Activated T-cell treated with anti-CD3 and anti-CD28 coated beads for 24 hours (primary cell): Measurements from ENCODE around the gene MVB12B.

Experiments
- DNase-seq: peaks from one replicate; pipeline ENCODE4 v3.0.0-alpha.2; 2020; ENCODE audit warnings: low read depth

MVB12B gene

DNA sequence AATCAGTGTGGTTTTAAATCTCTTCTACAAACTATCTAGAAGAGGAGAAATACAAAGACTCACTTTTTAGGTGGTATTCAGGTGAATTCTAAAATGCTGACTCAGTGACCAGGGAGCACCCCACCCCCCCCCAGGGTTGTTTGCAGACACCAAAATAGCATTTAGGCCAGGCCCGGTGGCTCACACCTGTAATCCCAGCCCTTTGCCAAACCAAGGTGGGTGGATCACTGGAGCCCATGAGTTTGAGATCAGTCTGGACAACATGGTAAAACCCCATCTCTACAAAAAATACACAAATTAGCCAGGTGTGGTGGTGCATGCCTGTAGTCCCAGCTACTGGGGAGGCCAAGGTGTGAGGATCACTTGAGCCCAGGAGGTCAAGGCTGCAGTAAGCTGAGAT lies 168.1 kb downstream of the MVB12B start:
- DNase-seq = no peak

GRCh38 chr9:126495411-126496180 lies 169.0 kb downstream of the MVB12B start:
- no peak for DNase-seq

- no peak for DNase-seq
These were observed 169.6 kb downstream of the MVB12B start for GRCh38 chr9:126496181-126496576.

- no peak for DNase-seq
These were observed 170.4 kb downstream of the MVB12B start for GRCh38 chr9:126496781-126497659.

GRCh38 chr9:126497660-126498275 lies 171.1 kb downstream of the MVB12B start:
- DNase-seq = no peak

DNA sequence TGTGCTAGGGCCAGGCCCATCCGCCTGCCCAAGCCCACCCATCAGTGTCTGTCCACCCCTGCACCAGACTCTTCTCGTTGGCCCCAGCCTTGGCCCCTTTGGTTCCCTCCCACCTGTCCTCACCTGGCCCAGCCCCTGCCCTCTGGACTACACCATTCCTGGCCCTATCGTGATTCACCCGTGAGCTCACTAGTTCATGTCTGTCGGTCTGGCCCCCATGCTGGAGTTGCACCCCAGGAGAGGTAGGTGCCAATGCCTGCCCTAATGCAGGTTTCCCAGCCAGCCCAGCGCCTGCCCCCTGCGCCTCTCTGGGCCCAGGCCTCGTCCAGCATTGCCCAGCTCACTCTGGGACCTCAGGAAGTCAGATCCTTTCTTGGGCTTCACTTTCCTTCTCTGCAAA lies 171.7 kb downstream of the MVB12B start:
- no peak for DNase-seq

DNA sequence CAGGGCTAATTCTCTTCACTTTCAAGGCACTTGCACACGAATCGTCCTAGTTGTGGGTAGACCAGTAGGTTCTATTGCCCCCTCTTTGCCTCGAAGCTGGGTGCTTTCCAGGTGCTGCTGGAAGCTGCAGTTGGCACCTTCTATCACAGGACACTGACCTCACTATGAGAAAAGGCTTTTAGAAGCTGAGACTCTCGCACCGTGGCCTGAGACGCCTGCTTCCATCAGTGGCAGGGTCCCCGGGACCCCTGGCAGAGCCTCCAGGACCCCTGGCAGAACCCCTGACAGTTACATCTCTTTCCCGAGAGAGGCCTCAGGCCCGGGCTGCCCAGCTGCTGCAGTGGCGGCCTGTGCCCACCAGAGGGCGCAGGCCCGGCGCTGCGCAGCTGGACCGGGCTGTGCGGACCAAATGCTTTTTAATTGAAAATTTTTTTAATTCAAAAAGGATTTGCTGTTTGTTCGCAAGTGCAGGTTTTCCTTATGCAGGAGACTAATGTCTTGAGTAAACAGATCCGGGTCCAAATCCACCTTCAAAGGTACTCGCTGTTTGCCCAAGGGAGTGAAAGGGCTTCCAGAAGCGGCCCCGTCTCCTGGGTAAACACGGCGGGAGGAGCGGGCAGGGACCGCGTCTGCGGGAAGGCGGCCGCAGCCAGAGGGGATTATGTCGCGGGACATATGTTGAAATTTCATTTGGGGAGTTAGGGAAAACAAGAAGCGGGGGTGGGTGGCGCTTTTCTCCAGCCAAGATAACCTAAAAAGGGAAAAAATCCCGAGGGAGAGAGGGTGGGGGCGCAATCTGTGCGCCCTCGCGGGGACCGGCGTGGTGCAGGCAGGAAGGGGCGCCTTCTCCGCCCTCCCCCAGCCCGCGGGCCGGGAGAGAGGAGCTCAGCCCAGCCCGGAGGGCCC lies 172.6 kb downstream of the MVB12B start:
- peak; percentile 28 for DNase-seq

DNA sequence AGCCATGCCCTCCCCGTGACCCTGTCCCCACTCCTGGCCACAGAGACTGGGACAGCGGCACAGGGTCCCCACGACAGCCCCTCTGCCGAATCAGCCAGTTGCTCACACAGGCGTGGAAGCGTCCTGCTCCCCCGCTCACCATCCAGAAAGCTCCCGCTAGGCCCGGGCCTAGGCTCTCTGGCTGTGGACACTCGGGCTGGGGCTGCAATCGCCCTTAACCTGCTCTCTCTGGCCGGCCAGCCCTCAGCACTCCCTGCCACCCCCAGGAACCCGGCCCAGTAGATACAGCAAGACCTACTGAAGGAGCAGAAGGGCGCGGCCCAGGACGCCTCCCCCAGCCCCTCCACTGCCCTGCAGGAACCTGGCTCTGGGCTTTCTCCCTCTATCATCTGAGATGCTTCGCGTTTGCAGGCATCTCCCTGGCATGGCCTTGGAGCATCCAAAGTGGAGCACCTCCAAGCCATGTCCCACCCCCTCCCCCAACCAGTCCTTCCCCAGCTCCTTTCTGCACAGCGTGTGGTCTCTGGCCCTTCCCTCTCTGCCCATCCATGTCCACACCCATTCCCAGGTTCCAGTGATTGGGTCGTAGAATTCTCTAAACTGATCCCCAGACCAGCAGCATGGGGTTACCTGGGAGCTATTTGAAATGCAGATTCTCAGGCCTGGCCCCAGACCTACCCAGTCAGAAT lies 173.4 kb downstream of the MVB12B start:
- no peak for DNase-seq

DNA sequence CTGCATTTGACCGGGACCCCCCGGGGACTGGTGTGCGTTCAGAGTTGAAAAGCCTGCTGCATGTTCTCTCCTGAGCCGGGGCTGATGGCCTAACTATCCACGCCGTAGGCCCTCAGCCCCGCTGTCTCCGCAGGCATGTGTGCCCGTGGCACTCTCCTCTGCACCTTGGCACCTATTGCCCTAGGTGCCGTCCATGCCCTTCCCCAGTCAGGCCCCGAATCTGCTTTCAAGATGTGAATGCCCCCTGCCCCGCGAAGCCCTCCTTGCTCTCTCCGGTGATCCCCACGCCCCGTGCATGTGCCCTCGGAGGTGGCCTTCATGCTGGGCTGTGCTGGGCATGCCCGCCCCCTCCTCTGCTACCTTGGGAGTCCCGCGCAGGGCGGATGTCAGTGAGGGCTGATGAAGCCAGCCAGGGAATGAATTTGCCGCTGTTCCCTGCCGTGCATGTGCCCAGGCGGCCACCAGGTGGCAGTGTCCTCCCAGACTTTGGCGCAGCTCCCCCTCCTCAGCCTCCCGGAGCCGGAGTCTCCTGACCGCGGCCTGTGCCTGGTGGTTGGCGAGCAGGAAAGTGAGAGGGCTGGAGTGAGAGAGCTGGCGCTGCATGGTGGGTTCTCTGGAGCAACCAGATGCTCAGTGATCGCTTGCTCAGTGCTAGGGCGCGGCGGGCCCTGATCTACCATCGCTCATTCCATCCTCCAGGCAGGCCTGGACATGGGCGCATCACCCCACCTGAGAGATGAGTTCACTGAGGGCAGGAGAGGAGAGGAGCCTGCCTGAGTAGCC lies 174.2 kb downstream of the MVB12B start:
- peak; percentile 53 for DNase-seq

DNA sequence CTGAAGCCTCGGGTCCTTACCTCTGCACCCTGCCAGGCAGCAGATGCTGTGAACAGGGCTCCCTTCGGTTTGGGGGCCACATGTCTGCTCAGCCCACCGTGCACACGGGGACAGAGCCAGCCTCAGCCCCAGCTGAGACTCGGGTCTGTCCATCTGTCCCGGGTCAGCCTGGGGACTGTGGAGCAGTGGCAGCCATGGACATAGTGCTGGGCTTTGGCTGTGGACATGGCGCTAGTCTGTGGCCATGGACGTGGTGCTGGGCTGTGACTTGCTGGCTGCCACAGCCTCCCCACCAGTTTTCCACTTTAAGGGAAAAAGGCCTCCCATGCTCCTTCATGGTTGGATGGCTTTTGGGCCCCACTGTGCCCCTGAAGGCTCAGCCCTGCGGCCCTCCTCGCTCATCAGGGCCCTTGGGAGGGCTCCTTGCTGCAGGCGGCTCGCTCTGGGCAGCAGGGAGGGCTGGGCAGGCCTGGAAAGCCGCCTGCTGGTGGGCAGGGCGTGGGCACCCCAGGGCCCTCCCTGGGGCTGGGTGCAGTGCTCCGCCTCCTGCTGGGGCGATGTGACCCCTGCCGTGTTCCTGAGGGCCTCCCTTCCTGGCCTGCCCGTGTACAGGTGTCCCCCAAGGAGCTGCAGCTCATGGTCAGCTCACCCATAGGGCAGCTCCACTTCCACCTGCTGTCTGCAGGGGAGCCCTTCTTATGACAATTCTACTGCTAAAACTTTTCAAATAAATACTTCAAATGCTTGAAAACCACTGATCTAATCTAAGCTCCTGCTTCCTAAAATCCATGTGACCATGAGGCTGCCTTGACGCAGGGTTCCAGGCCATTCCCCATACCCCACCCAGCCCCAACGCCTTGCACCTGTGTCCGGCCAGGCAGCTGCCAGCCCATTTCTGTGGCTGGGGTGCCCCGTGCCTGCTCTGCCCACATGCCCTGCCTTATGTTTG lies 175.0 kb downstream of the MVB12B start:
- DNase-seq = no peak

- no peak for DNase-seq
These were observed 176.0 kb downstream of the MVB12B start for GRCh38 chr9:126502417-126503332.

DNA sequence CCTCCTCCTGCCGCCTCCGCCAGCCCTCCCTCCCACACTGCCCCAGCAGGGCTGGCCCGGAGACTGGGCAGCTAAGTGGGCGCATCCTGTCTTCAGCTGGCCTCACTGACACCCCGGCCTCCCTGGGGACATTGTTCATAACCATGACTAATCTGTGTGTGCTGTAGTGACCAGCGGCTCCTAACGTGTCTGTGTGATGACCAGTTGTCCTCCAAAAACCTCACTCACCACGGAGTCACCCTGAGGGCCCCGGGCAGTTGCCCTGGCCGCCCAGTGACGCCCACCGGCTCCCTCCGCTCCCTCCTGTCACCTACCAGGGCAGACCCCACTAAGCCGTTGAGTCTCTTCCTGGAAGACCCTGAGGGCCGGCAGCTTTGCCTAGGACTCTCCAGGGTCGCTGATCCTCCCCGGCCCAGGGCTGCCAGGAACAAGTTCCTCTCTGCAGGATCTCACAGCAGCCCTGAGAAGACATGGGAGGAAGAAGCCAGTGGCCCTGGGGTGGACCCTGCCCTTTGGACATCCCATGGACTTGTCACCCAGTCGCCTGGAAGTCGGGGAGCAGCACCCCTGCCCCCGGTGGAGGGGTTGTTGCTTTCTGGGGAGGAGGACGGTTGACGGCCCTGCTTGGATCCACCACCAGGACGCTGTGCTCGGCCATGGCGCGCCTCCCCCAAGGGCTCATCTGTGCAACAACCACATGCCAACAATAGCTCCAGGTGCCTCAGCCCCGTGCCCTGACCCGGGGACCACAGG lies 176.9 kb downstream of the MVB12B start:
- DNase-seq = no peak

GRCh38 chr9:126504086-126504976 lies 177.7 kb downstream of the MVB12B start:
- DNase-seq = no peak

- DNase-seq = no peak
These were observed 178.4 kb downstream of the MVB12B start for GRCh38 chr9:126504977-126505455.

- no peak for DNase-seq
These were observed 179.2 kb downstream of the MVB12B start for GRCh38 chr9:126505697-126506346.
